Pancreas (tissue), 10 donors: ENCODE data around the gene FGF8. TPM values are rescaled to one million over a fixed set of nuclear protein-coding genes. Genes with fewer than 3 reads are reported as not detected.

ENCODE experiments used
- ATAC-seq, 4 donors: fragments of 200-7000 bp; cut with Tn5 transposase; one replicate each; pipeline versions ENCODE4 v1.8.0 to v1.9.1; 2020; ENCODE audit warnings: mild to moderate bottlenecking in 4 of 4, moderate library complexity in 4 of 4
- DNase-seq, 6 donors: peaks; one replicate each; pipeline ENCODE4 v3.0.0-alpha.2; 2020
- FAIRE-seq: peaks from 2 replicates; lab custom pipeline; 2012; peaks lifted over from hg19 to GRCh38; lab: Jason Lieb, UNC
- H3K27ac ChIP-seq, 4 donors: fragments of 200-600 bp; sonication (generic); 1 replicate in 3 of 4; 2 replicates in 1 of 4; pipeline versions ENCODE4 v1.5.0 to v1.8.0; 2020
- H3K27me3 ChIP-seq, 4 donors: fragments of 200-600 bp; one replicate each; pipeline ENCODE4 v1.8.0; 2021
- H3K36me3 ChIP-seq, 3 donors: fragments of 200-600 bp; sonication (generic) in 1 of 3; one replicate each; pipeline versions ENCODE4 v1.5.0 to v1.8.0; 2020 to 2021
- H3K4me1 ChIP-seq, 3 donors: fragments of 200-600 bp; one replicate each; pipeline ENCODE4 v1.8.0; 2021
- H3K4me3 ChIP-seq, 4 donors: fragments of 200-600 bp; sonication (generic) in 2 of 4; one replicate each; pipeline versions ENCODE4 v1.5.0 to v1.8.0; 2020 to 2021
- H3K9me3 ChIP-seq, 4 donors: fragments of 200-600 bp; one replicate each; pipeline ENCODE4 v1.8.0; 2021
- CTCF ChIP-seq, 4 donors: fragments of 200-600 bp; sonication (generic) in 3 of 4; IDR thresholded peaks; one replicate each; pipeline versions ENCODE4 v1.5.0 to v1.8.0; 2021; ENCODE audit warnings: antibody characterized with exemption in 4 of 4
- WGBS, 2 donors: extraction: QIAGEN DNeasy Blood & Tissue Kit; methylation state at CpG; one replicate each; pipeline ENCODE4 v1.1.7; 2013; 5-methylcytosine and 5-hydroxymethylcytosine counted together
- intact Hi-C, 3 donors: fragments of 100-400 bp; cut with DNase I; formaldehyde crosslinking; loops; one replicate each; pipeline versions ENCODE4 v1.11.1 to v1.14.2; 2022
- polyA plus RNA-seq, 2 donors: library from polyadenylated mRNA; stranded (reverse); fragments of 200-250 nt; gene quantifications; one replicate each; pipeline ENCODE4 v1.2.3, GENCODE V29; 2013
- total RNA-seq, 6 donors: library from RNA; stranded (reverse); fragmentation: NEBNext Ultra II Directional in 4 of 6; extraction: Animal tissue kit (Norgen Biotek cat#: 25700) in 4 of 6; gene quantifications; one replicate each; pipeline versions ENCODE4 v1.2.1 to v1.2.4, GENCODE V29; 2021 to 2023
- donor health status: healthy with polysubstance abuse.
- donor health status: DM: no; HTN: no; CAD: no; lungs with moderate emphysema.
- donor health status: DM: no; HTN: no; CAD: no.
- donor health status: control.
- donor health status: control.
- donor health status: Bipolar disorder and iron deficiency.
- donor health status: DM: yes; HTN: yes; CAD: no.
- donor health status: DM: no; HTN: no; CAD: no.
- donor health status: DM: no; HTN: no; CAD: no.
- donor health status: DM: yes; HTN: yes; CAD: no.

The FGF8 gene
- total and polyA plus RNA-seq, 8 donors: not detected

- no peak overlapping the region for H3K4me3 ChIP-seq
- no peaks in the 10 kb centered on the region for H3K27me3 ChIP-seq
- DNase-seq (no peak), FAIRE-seq (no peak), ATAC-seq (no peak)
- H3K27ac ChIP-seq: no peak overlapping the region
- H3K9me3 ChIP-seq: no peaks in the 10 kb centered on the region
- no peaks in the 10 kb centered on the region for H3K4me1 ChIP-seq
- intact Hi-C loops: no loop called here
- 47 to 50% methylated on average over 2 of the region's 2 CpGs for WGBS, 2 donors
- TF ChIP-seq CTCF (IDR thresholded peaks at IDR 0.05): no peak
- H3K36me3 ChIP-seq: no peaks in the 10 kb centered on the region
Measured at GRCh38 chr10:101741938-101742337, 34.0 kb downstream of the FGF8 start.

GRCh38 chr10:101736666-101737065, 39.2 kb downstream of the FGF8 start:
- Histone ChIP-seq H3K27ac (no peak overlapping the region), H3K4me3 (no peak overlapping the region), H3K4me1 (no peaks in the 10 kb centered on the region), H3K9me3 (no peaks in the 10 kb centered on the region), H3K27me3 (no peaks in the 10 kb centered on the region), H3K36me3 (no peaks in the 10 kb centered on the region)
- intact Hi-C loops: no loop called here
- 83 to 84% methylated on average over 3 of the region's 3 CpGs for WGBS, 2 donors
- no peak for DNase-seq
- no peak for ATAC-seq
- FAIRE-seq: no peak
- TF ChIP-seq CTCF (IDR thresholded peaks at IDR 0.05): no peak

GRCh38 chr10:101732096-101732495, 43.8 kb downstream of the FGF8 start:
- DNase-seq: no peak
- Histone ChIP-seq H3K9me3 (no peaks in the 10 kb centered on the region), H3K4me3 (no peak overlapping the region), H3K27me3 (no peaks in the 10 kb centered on the region), H3K4me1 (no peaks in the 10 kb centered on the region), H3K27ac (no peak overlapping the region), H3K36me3 (no peaks in the 10 kb centered on the region)
- 42 to 61% methylated on average over 1 of the region's 1 CpG for WGBS, 2 donors
- TF ChIP-seq CTCF (IDR thresholded peaks at IDR 0.05): no peak
- intact Hi-C loops: no loop called here
- FAIRE-seq: no peak
- ATAC-seq: no peak

- H3K27ac ChIP-seq: no peak overlapping the region
- 70 to 82% methylated on average over 2 of the region's 2 CpGs for WGBS, 2 donors
- FAIRE-seq (no peak), ATAC-seq (no peak), DNase-seq (no peak)
- no peaks in the 10 kb centered on the region for H3K4me1 ChIP-seq
- H3K27me3 ChIP-seq: no peaks in the 10 kb centered on the region
- H3K9me3 ChIP-seq: no peaks in the 10 kb centered on the region
- no peaks in the 10 kb centered on the region for H3K36me3 ChIP-seq
- no peak for TF ChIP-seq CTCF (IDR thresholded peaks at IDR 0.05)
- no peak overlapping the region for H3K4me3 ChIP-seq
- intact Hi-C loops: no loop called here
Measured at GRCh38 chr10:101726115-101726387, 49.9 kb downstream of the FGF8 start.

- Histone ChIP-seq H3K27me3 (no peaks in the 10 kb centered on the region), H3K4me3 (no peak overlapping the region), H3K27ac (no peak overlapping the region), H3K4me1 (no peaks in the 10 kb centered on the region), H3K36me3 (no peaks in the 10 kb centered on the region), H3K9me3 (no peaks in the 10 kb centered on the region)
- DNase-seq (no peak), ATAC-seq (no peak), FAIRE-seq (no peak)
- intact Hi-C loops: no loop called here
- TF ChIP-seq CTCF (IDR thresholded peaks at IDR 0.05): no peak
- 60 to 70% methylated on average over 8 of the region's 8 CpGs for WGBS, 2 donors
Measured at GRCh38 chr10:101725296-101726114, 50.4 kb downstream of the FGF8 start.
